ENCODE measurements around the gene ARHGEF33.
A peak's percentile ranks its signal among the peaks of the same experiment; 100 is the strongest.

The ARHGEF33 gene

DNA sequence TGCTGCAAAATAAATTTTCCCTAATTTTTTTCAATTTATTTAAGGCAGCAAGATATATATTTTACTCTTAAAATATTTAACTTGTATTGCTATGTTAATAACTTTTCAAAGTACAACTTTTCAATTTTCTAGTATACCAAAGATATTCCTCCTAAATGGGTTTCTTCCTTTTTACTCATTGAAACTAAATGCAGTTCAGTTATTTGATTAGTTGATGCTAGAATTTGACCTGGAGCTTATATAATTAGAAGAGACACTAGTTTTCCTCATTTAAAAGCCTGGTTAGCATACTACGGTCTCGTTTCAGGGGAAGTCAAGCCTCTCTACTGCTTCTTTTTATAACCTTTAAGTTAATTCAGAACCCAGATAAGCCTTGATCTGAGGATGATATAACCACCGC is at the start of gene ARHGEF33:
Gene ARHGEF33 (plus strand): TSS at position 301 of the 400 bp plus-strand sequence. CDS start 29,573 bp downstream, outside the sequence.
- TF ChIP-seq, protein P1, sequence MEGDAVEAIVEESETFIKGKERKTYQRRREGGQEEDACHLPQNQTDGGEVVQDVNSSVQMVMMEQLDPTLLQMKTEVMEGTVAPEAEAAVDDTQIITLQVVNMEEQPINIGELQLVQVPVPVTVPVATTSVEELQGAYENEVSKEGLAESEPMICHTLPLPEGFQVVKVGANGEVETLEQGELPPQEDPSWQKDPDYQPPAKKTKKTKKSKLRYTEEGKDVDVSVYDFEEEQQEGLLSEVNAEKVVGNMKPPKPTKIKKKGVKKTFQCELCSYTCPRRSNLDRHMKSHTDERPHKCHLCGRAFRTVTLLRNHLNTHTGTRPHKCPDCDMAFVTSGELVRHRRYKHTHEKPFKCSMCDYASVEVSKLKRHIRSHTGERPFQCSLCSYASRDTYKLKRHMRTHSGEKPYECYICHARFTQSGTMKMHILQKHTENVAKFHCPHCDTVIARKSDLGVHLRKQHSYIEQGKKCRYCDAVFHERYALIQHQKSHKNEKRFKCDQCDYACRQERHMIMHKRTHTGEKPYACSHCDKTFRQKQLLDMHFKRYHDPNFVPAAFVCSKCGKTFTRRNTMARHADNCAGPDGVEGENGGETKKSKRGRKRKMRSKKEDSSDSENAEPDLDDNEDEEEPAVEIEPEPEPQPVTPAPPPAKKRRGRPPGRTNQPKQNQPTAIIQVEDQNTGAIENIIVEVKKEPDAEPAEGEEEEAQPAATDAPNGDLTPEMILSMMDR (IDR thresholded peaks at IDR 0.05; ENCODE audit: extremely low read depth, missing control alignments), result no peak
- no peak for DNase-seq (ENCODE audit: low spot score)

GRCh38 chr2:38850045-38850444 is 39.6 kb upstream of the ARHGEF33 start:
- TF ChIP-seq, protein P1 (IDR thresholded peaks at IDR 0.05; ENCODE audit: extremely low read depth, missing control alignments), result no peak
- peak; percentile 49 for DNase-seq (ENCODE audit: low spot score)

DNA sequence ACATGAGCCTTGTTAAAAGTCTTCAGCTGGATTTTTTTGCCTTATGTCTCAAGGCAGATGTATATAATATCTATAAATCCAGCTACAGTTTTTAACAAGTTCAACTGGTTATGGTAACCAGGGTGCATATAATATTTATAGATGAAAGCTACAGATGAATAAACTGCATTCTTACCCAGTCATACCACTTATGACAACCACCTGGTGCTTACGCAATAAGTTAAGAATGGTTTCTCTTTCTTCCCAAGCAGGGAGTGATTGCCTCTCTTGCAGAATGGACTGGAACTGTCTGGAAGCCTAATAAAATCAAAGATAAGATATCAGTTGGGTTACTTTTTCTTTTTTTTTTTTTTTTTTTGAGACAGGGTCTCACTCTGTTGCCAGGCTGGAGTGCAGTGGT is 33.5 kb upstream of the ARHGEF33 start:
- DNase-seq (ENCODE audit: low spot score), result no peak
- TF ChIP-seq, protein P1 (IDR thresholded peaks at IDR 0.05; ENCODE audit: extremely low read depth, missing control alignments), result no peak

DNA sequence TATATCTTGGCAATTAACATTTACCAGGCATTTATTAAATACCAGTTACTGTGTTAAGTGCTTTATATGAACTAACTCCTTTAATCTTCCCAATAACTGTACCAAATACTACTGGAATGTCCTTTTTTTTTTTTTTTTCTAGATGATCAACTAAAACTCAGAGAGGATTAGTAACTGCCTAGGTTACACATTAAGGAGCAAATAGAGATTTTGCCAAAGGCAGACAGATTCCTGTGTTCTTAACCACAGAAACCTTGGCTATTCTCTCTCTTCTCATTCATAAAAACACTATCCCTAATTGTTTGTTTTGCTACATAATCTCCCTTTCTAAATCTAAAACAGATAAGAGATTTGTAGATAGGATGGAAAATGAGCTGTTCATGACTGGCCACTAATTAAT is 27.2 kb upstream of the ARHGEF33 start:
- no peak for DNase-seq (ENCODE audit: low spot score)
- TF ChIP-seq, protein P1 (IDR thresholded peaks at IDR 0.05; ENCODE audit: extremely low read depth, missing control alignments), result no peak

DNA sequence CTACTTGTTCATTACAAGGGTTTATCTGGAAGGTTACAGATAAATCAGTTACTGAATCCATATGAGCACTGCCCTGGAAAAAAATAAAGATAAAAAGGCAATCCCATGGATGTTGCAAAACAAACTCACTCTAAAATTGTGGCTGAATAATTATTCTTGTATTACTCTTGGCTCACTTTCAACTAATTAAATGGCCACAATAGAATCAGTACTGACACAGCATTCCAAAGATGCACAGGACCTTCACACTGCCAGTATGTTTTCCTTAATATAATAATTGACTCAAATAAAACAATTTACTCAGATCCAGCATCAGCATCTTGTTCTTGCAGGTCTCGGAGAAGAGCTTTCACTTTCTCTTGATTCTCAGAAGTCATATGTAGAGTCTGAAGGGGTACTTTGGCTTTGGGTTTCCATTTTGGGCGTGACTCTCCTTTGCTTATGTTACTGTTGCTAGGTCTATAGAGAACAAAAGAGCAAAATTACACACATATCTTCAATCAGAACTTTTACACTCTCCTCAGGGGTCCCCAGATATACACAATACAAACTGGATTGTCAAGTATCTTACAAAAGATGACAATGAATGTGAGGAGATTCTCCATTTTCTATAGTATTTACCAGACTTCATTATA is 26.5 kb upstream of the ARHGEF33 start:
- DNase-seq (ENCODE audit: low spot score), result peak; percentile 10
- TF ChIP-seq, protein P1 (IDR thresholded peaks at IDR 0.05; ENCODE audit: extremely low read depth, missing control alignments), result no peak

- TF ChIP-seq, protein P1 (IDR thresholded peaks at IDR 0.05; ENCODE audit: extremely low read depth, missing control alignments), result no peak
- DNase-seq (ENCODE audit: low spot score), result no peak
These were observed 22.8 kb upstream of the ARHGEF33 start for GRCh38 chr2:38866773-38867443.

GRCh38 chr2:38871432-38871831 is 18.2 kb upstream of the ARHGEF33 start:
- TF ChIP-seq, protein P1 (IDR thresholded peaks at IDR 0.05; ENCODE audit: extremely low read depth, missing control alignments), result no peak
- no peak for DNase-seq (ENCODE audit: low spot score)
